Naive thymus-derived CD4-positive, alpha-beta T cell (primary cell): ENCODE results near the gene PIK3CB. TPM values are rescaled to one million over a fixed set of nuclear protein-coding genes. Genes with fewer than 3 reads are reported as not detected.
A peak's percentile ranks its signal among the peaks of the same experiment; 100 is the strongest.

Experiments used
- ATAC-seq: fragments of 150-1000 bp; cut with Tn5 transposase; 2 replicates; pipeline ENCODE4 v1.10.0; 2021; ENCODE audit warnings: mild to moderate bottlenecking, moderate library complexity
- CTCF ChIA-PET: fragments of 350-600 bp; sonication (Branson Sonifier 250); formaldehyde crosslinking; loops from one replicate; lab custom pipeline; 2021; ENCODE audit warnings: antibody characterized with exemption; lab: Charles Lee
- POLR2A ChIA-PET: fragments of 350-600 bp; sonication (Branson Sonifier 250); formaldehyde crosslinking; loops from one replicate; lab custom pipeline; 2021; ENCODE audit warnings: antibody characterized with exemption, inconsistent platforms; lab: Charles Lee
- DNase-seq, 9 donors: peaks; one replicate each; pipeline versions ENCODE4 v3.0.0 to v3.0.0-alpha.2; 2020 to 2022; ENCODE audit warnings: mixed read lengths in 1 of 9
- H3K27ac ChIP-seq: one replicate; pipeline ENCODE4 v1.7.0; 2013; ENCODE audit warnings: mild to moderate bottlenecking, low read depth, low read length, moderate library complexity
- H3K27me3 ChIP-seq, 2 donors: one replicate each; pipeline ENCODE4 v1.7.0; 2013; ENCODE audit warnings: low read length in 2 of 2, mild to moderate bottlenecking in 2 of 2, moderate library complexity in 2 of 2; ENCODE audit not compliant: control insufficient read depth in 2 of 2, insufficient read depth in 2 of 2
- H3K36me3 ChIP-seq, 3 experiments: 1 replicate in 2 of 3; 2 replicates in 1 of 3; pipeline ENCODE4 v1.7.0; 2013; ENCODE audit warnings: low read length in 3 of 3, mild to moderate bottlenecking in 3 of 3, moderate library complexity in 1 of 3; ENCODE audit not compliant: insufficient read depth in 3 of 3, control insufficient read depth in 2 of 3
- H3K4me1 ChIP-seq, 2 donors: one replicate each; pipeline ENCODE4 v1.7.0; 2013; ENCODE audit warnings: low read length in 2 of 2, mild to moderate bottlenecking in 2 of 2, moderate library complexity in 1 of 2; ENCODE audit not compliant: control insufficient read depth in 2 of 2, insufficient read depth in 2 of 2
- H3K4me3 ChIP-seq: 2 replicates; pipeline ENCODE4 v1.7.0; 2013; ENCODE audit warnings: mild to moderate bottlenecking, low read length
- H3K9me3 ChIP-seq, 3 experiments: 1 replicate in 2 of 3; 2 replicates in 1 of 3; pipeline ENCODE4 v1.7.0; 2013; ENCODE audit warnings: low read length in 3 of 3; ENCODE audit not compliant: control insufficient read depth in 2 of 3
- H3K27ac Mint-ChIP-seq, 9 donors: one replicate each; pipeline ENCODE4 v1.8.0; 2020 to 2022; ENCODE audit warnings: mixed read lengths in 9 of 9, mild to moderate bottlenecking in 8 of 9, moderate library complexity in 5 of 9, inconsistent platforms in 2 of 9
- H3K27me3 Mint-ChIP-seq, 5 donors: one replicate each; pipeline ENCODE4 v1.8.0; 2021 to 2022; ENCODE audit warnings: mixed read lengths in 5 of 5, mild to moderate bottlenecking in 1 of 5
- H3K36me3 Mint-ChIP-seq, 5 donors: one replicate each; pipeline ENCODE4 v1.8.0; 2020 to 2022; ENCODE audit warnings: mixed read lengths in 5 of 5, mild to moderate bottlenecking in 3 of 5, inconsistent platforms in 1 of 5
- H3K4me1 Mint-ChIP-seq, 7 donors: one replicate each; pipeline ENCODE4 v1.8.0; 2020 to 2022; ENCODE audit warnings: mixed read lengths in 7 of 7, mild to moderate bottlenecking in 3 of 7, inconsistent platforms in 1 of 7
- H3K4me3 Mint-ChIP-seq, 10 donors: one replicate each; pipeline ENCODE4 v1.8.0; 2020 to 2022; ENCODE audit warnings: mild to moderate bottlenecking in 10 of 10, mixed read lengths in 10 of 10, moderate library complexity in 6 of 10, inconsistent platforms in 2 of 10
- H3K9me3 Mint-ChIP-seq, 11 donors: one replicate each; pipeline ENCODE4 v1.8.0; 2020 to 2022; ENCODE audit warnings: mixed read lengths in 11 of 11, mild to moderate bottlenecking in 4 of 11, inconsistent platforms in 1 of 11, moderate library complexity in 1 of 11
- intact Hi-C, 2 donors: fragments of 100-400 bp; cut with micrococcal nuclease; formaldehyde crosslinking; loops; one replicate each; pipeline ENCODE4 v1.15.1; 2023
- polyA plus RNA-seq, 2 donors: library from polyadenylated mRNA; unstranded; fragments of 300-500 nt; fragmentation: Illumina TruSeq; gene quantifications; one replicate each; pipeline ENCODE4 v1.2.3, GENCODE V29; 2021
- total RNA-seq, 6 experiments: library from RNA in 5 of 6; stranded (reverse) in 5 of 6; gene quantifications; 1 replicate in 5 of 6; 2 replicates in 1 of 6; pipeline ENCODE4 v1.2.3 and lab custom pipeline; 2021 to 2026

Gene PIK3CB
- total and polyA plus RNA-seq, 7 experiments from 2014 or later, result 19.6 to 46.9 (median 30.3) TPM

- no peak for ATAC-seq
- no peaks in the 10 kb centered on the region for H3K27me3 Mint-ChIP-seq
- H3K9me3 Mint-ChIP-seq, result no peaks in the 10 kb centered on the region
- DNase-seq, result no peak
- peaks cover 13 to 50% (median 39%) of the 10 kb centered on the region in 7 donors for H3K4me1 Mint-ChIP-seq
- ChIA-PET POLR2A (no interaction called here), CTCF (no interaction called here)
- no peaks in the 10 kb centered on the region for H3K27me3 ChIP-seq
- H3K4me1 ChIP-seq, result peaks cover 0 to under 1% of the 10 kb centered on the region in 2 donors
- H3K4me3 Mint-ChIP-seq, result no peak overlapping the region
- peaks cover 0 to 17% (median 12%) of the 10 kb centered on the region in 5 donors for H3K36me3 Mint-ChIP-seq
- no peaks in the 10 kb centered on the region for H3K9me3 ChIP-seq
- no peaks in the 10 kb centered on the region for H3K36me3 ChIP-seq
- no peak overlapping the region for H3K4me3 ChIP-seq
- intact Hi-C loops, result no loop called here
- peak overlapping the region in 2 of 9 donors; percentile 59 to 76 for H3K27ac Mint-ChIP-seq
- H3K27ac ChIP-seq, result no peak overlapping the region
These were observed 59.5 kb downstream of the PIK3CB start for GRCh38 chr3:138775254-138775595.

GRCh38 chr3:138774529-138775253, 60.0 kb downstream of the PIK3CB start:
- H3K27me3 ChIP-seq, result no peaks in the 10 kb centered on the region
- H3K27ac Mint-ChIP-seq, result peak overlapping the region in 2 of 9 donors; percentile 59 to 76
- H3K9me3 ChIP-seq, result no peaks in the 10 kb centered on the region
- H3K4me1 ChIP-seq, result peaks cover 0 to 5% of the 10 kb centered on the region in 2 donors
- H3K36me3 Mint-ChIP-seq, result peaks cover 0 to 18% (median 17%) of the 10 kb centered on the region in 5 donors
- CTCF ChIA-PET, result no interaction called here
- no peak overlapping the region for H3K4me3 ChIP-seq
- intact Hi-C loops, result no loop called here
- peaks cover 0 to 4% (median 0%) of the 10 kb centered on the region in 11 donors for H3K9me3 Mint-ChIP-seq
- ATAC-seq, result peak; percentile 72
- H3K27ac ChIP-seq, result no peak overlapping the region
- POLR2A ChIA-PET, result no interaction called here
- H3K4me1 Mint-ChIP-seq, result peaks cover 17 to 55% (median 44%) of the 10 kb centered on the region in 7 donors
- no peak overlapping the region for H3K4me3 Mint-ChIP-seq
- H3K27me3 Mint-ChIP-seq, result no peaks in the 10 kb centered on the region
- no peak for DNase-seq
- H3K36me3 ChIP-seq, result no peaks in the 10 kb centered on the region

- Mint-ChIP-seq H3K9me3 (peaks cover 0 to 7% (median 2%) of the 10 kb centered on the region in 11 donors), H3K4me1 (peaks cover 6 to 39% (median 30%) of the 10 kb centered on the region in 7 donors), H3K4me3 (no peak overlapping the region), H3K36me3 (peaks cover 0 to 38% (median 23%) of the 10 kb centered on the region in 5 donors), H3K27me3 (no peaks in the 10 kb centered on the region), H3K27ac (peak overlapping the region in 1 of 9 donors; percentile 66)
- H3K27me3 ChIP-seq, result no peaks in the 10 kb centered on the region
- CTCF ChIA-PET, result no interaction called here
- H3K4me3 ChIP-seq, result no peak overlapping the region
- no peak for ATAC-seq
- no peak for DNase-seq
- peaks cover 0 to 17% (median 10%) of the 10 kb centered on the region in 3 experiments for H3K9me3 ChIP-seq
- H3K36me3 ChIP-seq, result peaks cover 0 to 20% (median 0%) of the 10 kb centered on the region in 3 experiments
- intact Hi-C loops, result no loop called here
- H3K27ac ChIP-seq, result no peak overlapping the region
- POLR2A ChIA-PET, result interaction anchor here (0.6 kb wide), 1 partner anchor 79 kb away, joined by 4 read pairs; no protein-coding TSS in a partner anchor
- peaks cover 0 to 7% of the 10 kb centered on the region in 2 donors for H3K4me1 ChIP-seq
These were observed 63.1 kb downstream of the PIK3CB start for GRCh38 chr3:138771585-138771984.

GRCh38 chr3:138769616-138770015, 65.1 kb downstream of the PIK3CB start:
- Mint-ChIP-seq H3K27ac (peak overlapping the region in 8 of 9 donors; percentile 46 to 81 (median 76)), H3K27me3 (no peaks in the 10 kb centered on the region), H3K4me1 (peaks cover 8 to 33% (median 24%) of the 10 kb centered on the region in 7 donors), H3K36me3 (peaks cover 0 to 44% (median 24%) of the 10 kb centered on the region in 5 donors), H3K9me3 (peaks cover 0 to 9% (median 2%) of the 10 kb centered on the region in 11 donors), H3K4me3 (peak overlapping the region in 4 of 10 donors; percentile 27 to 60 (median 56))
- DNase-seq (no peak), ATAC-seq (no peak)
- ChIA-PET CTCF (interaction anchor here (1.5 kb wide), 1 partner anchor 146 kb away, joined by 5 read pairs; no protein-coding TSS in a partner anchor), POLR2A (no interaction called here)
- H3K9me3 ChIP-seq, result peaks cover 0 to 17% (median 10%) of the 10 kb centered on the region in 3 experiments
- H3K4me1 ChIP-seq, result peaks cover 0 to 7% of the 10 kb centered on the region in 2 donors
- H3K4me3 ChIP-seq, result no peak overlapping the region
- H3K36me3 ChIP-seq, result peaks cover 0 to 20% (median 0%) of the 10 kb centered on the region in 3 experiments
- H3K27ac ChIP-seq, result peak overlapping the region; percentile 18
- intact Hi-C loops, result no loop called here
- H3K27me3 ChIP-seq, result no peaks in the 10 kb centered on the region

- Histone ChIP-seq H3K36me3 (peaks cover 0 to 20% (median 0%) of the 10 kb centered on the region in 3 experiments), H3K9me3 (peaks cover 0 to 17% (median 10%) of the 10 kb centered on the region in 3 experiments), H3K27me3 (no peaks in the 10 kb centered on the region), H3K4me1 (peaks cover 0 to 7% of the 10 kb centered on the region in 2 donors), H3K4me3 (no peak overlapping the region), H3K27ac (no peak overlapping the region)
- ChIA-PET POLR2A (no interaction called here), CTCF (interaction anchor here (1.5 kb wide), 1 partner anchor 146 kb away, joined by 5 read pairs; no protein-coding TSS in a partner anchor)
- intact Hi-C loops, result no loop called here
- no peak for ATAC-seq
- H3K27me3 Mint-ChIP-seq, result no peaks in the 10 kb centered on the region
- peak overlapping the region in 3 of 9 donors; percentile 51 to 75 (median 59) for H3K27ac Mint-ChIP-seq
- H3K4me1 Mint-ChIP-seq, result peaks cover 6 to 31% (median 24%) of the 10 kb centered on the region in 7 donors
- H3K36me3 Mint-ChIP-seq, result peaks cover 0 to 46% (median 26%) of the 10 kb centered on the region in 5 donors
- peaks cover 0 to 9% (median 2%) of the 10 kb centered on the region in 11 donors for H3K9me3 Mint-ChIP-seq
- no peak for DNase-seq
- no peak overlapping the region for H3K4me3 Mint-ChIP-seq
These were observed 65.8 kb downstream of the PIK3CB start for GRCh38 chr3:138768946-138769345.

GRCh38 chr3:138768125-138768524, 66.6 kb downstream of the PIK3CB start:
- no peaks in the 10 kb centered on the region for H3K27me3 Mint-ChIP-seq
- peaks cover 6 to 30% (median 20%) of the 10 kb centered on the region in 7 donors for H3K4me1 Mint-ChIP-seq
- no peak overlapping the region for H3K27ac Mint-ChIP-seq
- Histone ChIP-seq H3K4me3 (no peak overlapping the region), H3K36me3 (peaks cover 0 to 20% (median 0%) of the 10 kb centered on the region in 3 experiments), H3K27ac (no peak overlapping the region), H3K9me3 (peaks cover 0 to 17% (median 10%) of the 10 kb centered on the region in 3 experiments), H3K27me3 (no peaks in the 10 kb centered on the region), H3K4me1 (peaks cover 0 to 7% of the 10 kb centered on the region in 2 donors)
- ATAC-seq (no peak), DNase-seq (no peak)
- H3K9me3 Mint-ChIP-seq, result peaks cover 0 to 9% (median 2%) of the 10 kb centered on the region in 11 donors
- peaks cover 0 to 42% (median 21%) of the 10 kb centered on the region in 5 donors for H3K36me3 Mint-ChIP-seq
- CTCF ChIA-PET, result interaction anchor here (0.6 to 0.9 kb wide), 3 partner anchors 12 to 148 kb away, joined by 3 to 4 read pairs (median 4); no protein-coding TSS in a partner anchor
- intact Hi-C loops, result no loop called here
- H3K4me3 Mint-ChIP-seq, result no peak overlapping the region
- POLR2A ChIA-PET, result no interaction called here
